Epithelial cell of proximal tubule (primary cell): ENCODE measurements around the gene SPNS2. TPM values are rescaled to one million over a fixed set of nuclear protein-coding genes. Genes with fewer than 3 reads are reported as not detected.

ENCODE experiments used
- DNase-seq: peaks from one replicate; pipeline ENCODE4 v3.0.0-alpha.2; 2011; ENCODE audit warnings: low read depth
- H3K4me3 ChIP-seq: 2 replicates; pipeline ENCODE4 v1.5.1; 2011; ENCODE audit warnings: low read depth, mild to moderate bottlenecking, low read length
- CTCF ChIP-seq: conservative IDR thresholded peaks from 2 replicates; pipeline ENCODE4 v1.5.1; 2012; ENCODE audit warnings: low read depth, mild to moderate bottlenecking, low read length
- total RNA-seq: library from RNA; depleted of rRNA; stranded (reverse); fragments of >200 nt; gene quantifications from 2 replicates; pipeline ENCODE4 v1.2.3, GENCODE V29; 2015

Gene SPNS2
- total RNA-seq: 110 and 162 TPM in 2 replicates

DNA sequence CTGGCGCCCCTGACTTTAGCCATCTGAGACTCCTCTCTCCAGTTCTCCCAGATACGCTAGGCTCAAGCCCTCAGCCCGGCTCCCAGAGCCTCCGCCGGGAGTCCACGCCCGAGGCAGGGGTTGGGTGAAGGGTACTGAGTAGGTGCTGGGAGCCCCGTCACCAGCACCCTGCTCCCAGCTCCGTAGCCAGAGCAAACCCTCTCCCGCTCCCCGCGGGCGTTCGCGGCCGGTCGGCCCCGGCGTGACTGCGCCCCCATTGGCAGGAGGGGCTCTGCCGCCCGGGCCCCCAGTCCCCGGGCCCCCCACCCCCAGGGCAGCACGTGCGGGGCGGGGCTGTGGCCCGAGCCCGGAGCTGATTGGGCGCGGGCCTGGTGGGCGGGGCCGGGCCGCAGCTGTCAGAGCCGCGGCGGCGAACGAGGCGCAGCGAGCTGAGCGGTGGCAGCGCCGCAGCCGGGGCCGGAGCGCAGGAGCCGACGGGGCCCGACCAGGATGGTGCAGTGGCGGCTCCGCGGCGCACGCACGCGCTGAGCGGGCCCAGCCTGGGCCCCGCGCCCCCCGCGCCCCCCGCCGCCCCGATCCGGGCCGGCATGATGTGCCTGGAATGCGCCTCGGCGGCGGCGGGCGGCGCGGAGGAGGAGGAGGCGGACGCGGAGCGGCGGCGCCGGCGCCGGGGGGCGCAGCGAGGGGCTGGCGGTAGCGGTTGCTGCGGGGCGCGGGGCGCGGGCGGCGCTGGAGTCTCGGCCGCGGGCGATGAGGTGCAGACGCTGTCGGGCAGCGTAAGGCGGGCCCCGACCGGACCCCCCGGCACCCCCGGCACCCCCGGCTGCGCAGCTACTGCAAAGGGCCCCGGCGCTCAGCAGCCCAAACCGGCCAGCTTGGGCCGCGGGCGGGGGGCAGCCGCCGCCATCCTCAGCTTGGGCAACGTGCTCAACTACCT is at the start of gene SPNS2:
SPNS2 (plus strand) TSS at position 421 of the 937 bp plus-strand sequence; CDS start at position 588, 167 bp downstream.
- no peak for TF ChIP-seq CTCF
- H3K4me3 ChIP-seq: peak within 1 kb of the TSS; percentile 71
- no peak for DNase-seq

DNA sequence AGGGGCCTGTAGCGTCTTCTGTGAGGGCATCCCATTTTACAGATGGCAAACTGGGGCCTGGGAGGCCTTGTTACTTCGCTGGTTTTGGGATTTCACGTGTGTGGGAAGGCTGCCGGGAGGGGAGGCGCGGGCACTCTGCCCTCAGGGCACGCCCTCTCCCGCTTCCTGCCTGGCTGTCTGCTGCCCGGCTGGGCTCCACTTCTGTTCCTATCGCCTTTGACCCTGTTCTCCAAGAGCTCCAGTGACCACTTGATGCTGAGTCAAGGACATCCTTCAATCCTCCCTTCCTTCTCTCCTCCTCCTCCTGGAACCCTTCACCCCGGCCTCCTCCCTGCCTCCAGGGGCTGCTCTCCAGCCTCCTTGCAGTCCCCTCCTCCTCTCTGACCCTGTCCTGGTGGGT is 48.9 kb upstream of the SPNS2 start:
- DNase-seq: no peak
- no peak overlapping the region for H3K4me3 ChIP-seq
- no peak for TF ChIP-seq CTCF

- no peak overlapping the region for H3K4me3 ChIP-seq
- DNase-seq: no peak
- no peak for TF ChIP-seq CTCF
Measured at GRCh38 chr17:4450710-4451316, 47.9 kb upstream of the SPNS2 start.

DNA sequence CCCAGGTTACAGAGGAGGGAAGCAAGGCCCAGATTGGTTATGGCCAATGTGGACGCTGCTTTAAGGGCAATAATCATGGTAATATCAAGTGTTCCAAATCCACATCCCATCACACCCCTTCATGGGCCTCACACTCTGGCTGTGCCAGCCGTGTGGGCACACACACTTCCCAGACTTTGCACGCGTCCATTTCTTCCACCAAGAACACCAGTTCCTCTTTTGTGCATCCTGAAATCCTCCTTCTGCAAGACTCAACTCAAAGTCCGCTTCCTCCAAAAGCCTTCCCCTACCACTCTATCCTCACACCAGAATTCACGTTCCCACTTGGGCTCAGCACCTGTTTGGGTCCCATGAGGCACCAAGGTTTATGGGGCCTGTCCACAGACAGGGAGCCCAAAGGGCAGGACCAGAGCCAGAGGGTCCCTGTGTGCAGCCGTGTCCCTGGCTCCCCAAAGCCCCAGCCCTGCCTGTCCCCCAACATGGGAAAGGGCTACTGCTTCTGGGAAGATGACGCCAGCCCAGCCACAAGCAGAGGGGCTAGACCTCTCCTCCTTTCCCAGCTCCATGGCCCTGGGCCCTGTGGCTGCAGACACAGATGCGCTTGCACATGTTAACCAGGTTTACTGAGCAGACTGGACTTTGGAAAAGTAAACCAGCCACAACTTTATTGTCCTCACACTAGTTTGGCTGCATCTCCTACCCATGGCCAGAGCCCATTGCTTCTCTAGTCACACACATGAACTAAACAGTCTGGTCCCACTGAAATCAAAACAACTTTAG is 44.7 kb upstream of the SPNS2 start:
- no peak for DNase-seq
- no peak overlapping the region for H3K4me3 ChIP-seq
- no peak for TF ChIP-seq CTCF

- no peak for DNase-seq
- no peak overlapping the region for H3K4me3 ChIP-seq
- no peak for TF ChIP-seq CTCF
Measured at GRCh38 chr17:4460661-4461060, 38.0 kb upstream of the SPNS2 start.

DNA sequence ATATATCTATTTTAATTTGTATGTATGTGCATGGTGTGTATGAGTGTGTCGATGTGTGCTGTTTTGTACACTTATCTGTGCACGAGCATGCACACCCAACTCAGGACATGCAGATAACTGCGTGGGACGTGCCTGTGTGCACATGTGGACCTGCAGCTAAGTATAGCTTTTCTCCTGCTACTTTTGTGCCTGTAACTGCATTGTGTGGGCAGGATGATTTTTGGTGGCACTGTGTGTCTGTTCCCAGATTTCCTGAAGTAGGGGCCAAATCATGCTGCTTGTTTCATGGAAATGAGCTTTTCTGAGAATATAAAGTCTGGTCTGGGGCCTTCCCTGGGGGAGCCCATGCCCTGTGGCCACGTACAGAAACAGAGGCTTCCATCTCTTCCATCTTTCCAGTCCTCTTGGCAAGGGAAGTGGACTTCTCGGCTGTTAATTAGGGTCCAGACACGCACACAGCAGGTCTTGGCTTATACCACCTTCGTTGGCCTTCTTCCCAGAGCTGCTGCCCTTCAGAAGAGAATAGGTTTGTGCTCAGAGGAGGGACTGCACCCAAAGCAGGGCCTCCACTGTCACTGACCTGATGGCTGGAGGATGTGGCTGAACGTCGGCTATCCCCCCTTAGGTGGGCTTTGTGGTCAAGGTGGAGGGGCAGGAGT is 34.7 kb upstream of the SPNS2 start:
- no peak for TF ChIP-seq CTCF
- no peak for DNase-seq
- H3K4me3 ChIP-seq: no peak overlapping the region
